ENCODE data around the gene TFAP2E. TPM values are rescaled to one million over a fixed set of nuclear protein-coding genes. Genes with fewer than 3 reads are reported as not detected.

TFAP2E gene
- total RNA-seq, 2 donors from 2014 or later = 1.2 to 1.9 TPM

GRCh38 chr1:35544976-35545375, 28.1 kb upstream of the TFAP2E start:
- no peaks in the 10 kb centered on the region for H3K9me3 Mint-ChIP-seq
- no peak overlapping the region for H3K27ac Mint-ChIP-seq
- H3K36me3 Mint-ChIP-seq (ENCODE audit: insufficient read depth in 2 of 2) = peaks cover 5 to 18% of the 10 kb centered on the region in 2 donors
- peaks cover 41% of the 10 kb centered on the region for H3K4me1 Mint-ChIP-seq (ENCODE audit: low read depth)
- DNase-seq (peak; percentile 59 to 61), ATAC-seq (replicated peaks in 1 of 2) (peak; percentile 84 to 94)
- no peak overlapping the region for H3K4me3 Mint-ChIP-seq
- no peaks in the 10 kb centered on the region for H3K27me3 Mint-ChIP-seq (ENCODE audit: low read depth)

GRCh38 chr1:35546614-35547013, 26.5 kb upstream of the TFAP2E start:
- Mint-ChIP-seq H3K4me1 (ENCODE audit: low read depth) (peaks cover 34% of the 10 kb centered on the region), H3K36me3 (ENCODE audit: insufficient read depth in 2 of 2) (peaks cover 5 to 21% of the 10 kb centered on the region in 2 donors), H3K4me3 (no peak overlapping the region), H3K27me3 (ENCODE audit: low read depth) (no peaks in the 10 kb centered on the region), H3K27ac (no peak overlapping the region), H3K9me3 (no peaks in the 10 kb centered on the region)
- ATAC-seq (replicated peaks in 1 of 2) (no peak), DNase-seq (no peak)

GRCh38 chr1:35553851-35554250, 19.3 kb upstream of the TFAP2E start:
- H3K9me3 Mint-ChIP-seq = no peaks in the 10 kb centered on the region

GRCh38 chr1:35554266-35555211, 18.6 kb upstream of the TFAP2E start:
- peak overlapping the region; percentile 41 for H3K27ac Mint-ChIP-seq
- peak overlapping the region in 1 of 2 donors; percentile 99 for H3K4me3 Mint-ChIP-seq
- no peaks in the 10 kb centered on the region for H3K9me3 Mint-ChIP-seq
- H3K27me3 Mint-ChIP-seq (ENCODE audit: low read depth) = no peaks in the 10 kb centered on the region
- peaks cover 5 to 27% of the 10 kb centered on the region in 2 donors for H3K36me3 Mint-ChIP-seq (ENCODE audit: insufficient read depth in 2 of 2)
- DNase-seq = no peak
- peaks cover 56% of the 10 kb centered on the region for H3K4me1 Mint-ChIP-seq (ENCODE audit: low read depth)
- no peak for ATAC-seq (replicated peaks in 1 of 2)

More at GRCh38 chr1:35553851-35554250, 19.3 kb upstream of the TFAP2E start:
- Mint-ChIP-seq H3K27ac (no peak overlapping the region), H3K27me3 (ENCODE audit: low read depth) (no peaks in the 10 kb centered on the region), H3K36me3 (ENCODE audit: insufficient read depth in 2 of 2) (peaks cover 5 to 27% of the 10 kb centered on the region in 2 donors), H3K4me1 (ENCODE audit: low read depth) (peaks cover 51% of the 10 kb centered on the region), H3K4me3 (no peak overlapping the region)
- DNase-seq (no peak), ATAC-seq (replicated peaks in 1 of 2) (no peak)

- H3K4me3 Mint-ChIP-seq = peak overlapping the region; percentile 99
- H3K27ac Mint-ChIP-seq = peak overlapping the region; percentile 41
- H3K4me1 Mint-ChIP-seq (ENCODE audit: low read depth) = peaks cover 61% of the 10 kb centered on the region
- no peak for DNase-seq
- H3K36me3 Mint-ChIP-seq (ENCODE audit: insufficient read depth in 2 of 2) = peaks cover 5 to 23% of the 10 kb centered on the region in 2 donors
- H3K9me3 Mint-ChIP-seq = no peaks in the 10 kb centered on the region
- no peak for ATAC-seq (replicated peaks in 1 of 2)
- no peaks in the 10 kb centered on the region for H3K27me3 Mint-ChIP-seq (ENCODE audit: low read depth)
Measured at GRCh38 chr1:35555212-35555584, 17.9 kb upstream of the TFAP2E start.

GRCh38 chr1:35555601-35556477, 17.3 kb upstream of the TFAP2E start:
- no peaks in the 10 kb centered on the region for H3K27me3 Mint-ChIP-seq (ENCODE audit: low read depth)
- H3K4me3 Mint-ChIP-seq = peak overlapping the region; percentile 99
- no peak for DNase-seq
- H3K4me1 Mint-ChIP-seq (ENCODE audit: low read depth) = peaks cover 61% of the 10 kb centered on the region
- peaks cover 5 to 21% of the 10 kb centered on the region in 2 donors for H3K36me3 Mint-ChIP-seq (ENCODE audit: insufficient read depth in 2 of 2)
- peak; percentile 16 to 29 for ATAC-seq (replicated peaks in 1 of 2)
- H3K9me3 Mint-ChIP-seq = no peaks in the 10 kb centered on the region
- H3K27ac Mint-ChIP-seq = peak overlapping the region; percentile 83

GRCh38 chr1:35556484-35557117, 16.5 kb upstream of the TFAP2E start:
- peak overlapping the region; percentile 83 for H3K27ac Mint-ChIP-seq
- H3K9me3 Mint-ChIP-seq = no peaks in the 10 kb centered on the region
- ATAC-seq (replicated peaks in 1 of 2) (no peak), DNase-seq (no peak)
- peak overlapping the region; percentile 99 for H3K4me3 Mint-ChIP-seq
- no peaks in the 10 kb centered on the region for H3K27me3 Mint-ChIP-seq (ENCODE audit: low read depth)
- peaks cover 5 to 20% of the 10 kb centered on the region in 2 donors for H3K36me3 Mint-ChIP-seq (ENCODE audit: insufficient read depth in 2 of 2)
- peaks cover 65% of the 10 kb centered on the region for H3K4me1 Mint-ChIP-seq (ENCODE audit: low read depth)

GRCh38 chr1:35557118-35557610, 15.9 kb upstream of the TFAP2E start, which contains the start of gene KIAA0319L:
Gene KIAA0319L (minus strand): TSS chr1:35557403. CDS start chr1:35554491, 2,912 bp downstream.
- Mint-ChIP-seq H3K4me3 (peak within 1 kb of the TSS; percentile 99), H3K36me3 (ENCODE audit: insufficient read depth in 2 of 2) (peaks cover 5 to 14% of the 10 kb centered on the region in 2 donors), H3K9me3 (no peaks in the 10 kb centered on the region), H3K27ac (peak within 1 kb of the TSS; percentile 99), H3K4me1 (ENCODE audit: low read depth) (peaks cover 65% of the 10 kb centered on the region), H3K27me3 (ENCODE audit: low read depth) (no peaks in the 10 kb centered on the region)
- peak; percentile 82 to 83 for ATAC-seq (replicated peaks in 1 of 2)
- DNase-seq = peak; percentile 85 to 87

GRCh38 chr1:35557611-35558373, 15.3 kb upstream of the TFAP2E start, which contains the start of gene NCDN:
Gene NCDN (plus strand): TSS chr1:35557799. CDS start chr1:35558191, 392 bp downstream.
- H3K9me3 Mint-ChIP-seq = no peaks in the 10 kb centered on the region
- peaks cover 70% of the 10 kb centered on the region for H3K4me1 Mint-ChIP-seq (ENCODE audit: low read depth)
- peaks cover 2 to 9% of the 10 kb centered on the region in 2 donors for H3K36me3 Mint-ChIP-seq (ENCODE audit: insufficient read depth in 2 of 2)
- H3K27ac Mint-ChIP-seq = peak within 1 kb of the TSS; percentile 99
- DNase-seq = peak; percentile 97
- H3K4me3 Mint-ChIP-seq = peak within 1 kb of the TSS; percentile 99
- ATAC-seq (replicated peaks in 1 of 2) = peak; percentile 91 to 94
- H3K27me3 Mint-ChIP-seq (ENCODE audit: low read depth) = no peaks in the 10 kb centered on the region

- ATAC-seq (replicated peaks in 1 of 2) (no peak), DNase-seq (peak in 1 of 2 donors; percentile 35)
- Mint-ChIP-seq H3K27me3 (ENCODE audit: low read depth) (no peaks in the 10 kb centered on the region), H3K27ac (peak overlapping the region; percentile 99), H3K36me3 (ENCODE audit: insufficient read depth in 2 of 2) (peaks cover 2 to 3% of the 10 kb centered on the region in 2 donors), H3K9me3 (no peaks in the 10 kb centered on the region), H3K4me1 (ENCODE audit: low read depth) (peaks cover 67% of the 10 kb centered on the region), H3K4me3 (peak overlapping the region; percentile 99)
Measured at GRCh38 chr1:35558374-35559316, 14.5 kb upstream of the TFAP2E start.
